Osteocyte (in vitro differentiated cells): ENCODE data around the gene CCM2. TPM values are rescaled to one million over a fixed set of nuclear protein-coding genes. Genes with fewer than 3 reads are reported as not detected.

ENCODE experiments used
- DNase-seq: peaks from one replicate; pipeline ENCODE4 v3.0.0; 2021; ENCODE audit warnings: mixed read lengths; ENCODE audit not compliant: unreplicated experiment; ENCODE audit errors: extremely low spot score
- H3K27ac Mint-ChIP-seq: one replicate; pipeline ENCODE4 v1.8.0; 2021; ENCODE audit warnings: mild to moderate bottlenecking, mixed read lengths; ENCODE audit not compliant: unreplicated experiment
- H3K27me3 Mint-ChIP-seq: one replicate; pipeline ENCODE4 v1.8.0; 2021; ENCODE audit warnings: mixed read lengths; ENCODE audit not compliant: unreplicated experiment
- H3K36me3 Mint-ChIP-seq: one replicate; pipeline ENCODE4 v1.8.0; 2021; ENCODE audit warnings: mixed read lengths; ENCODE audit not compliant: unreplicated experiment
- H3K4me1 Mint-ChIP-seq: one replicate; pipeline ENCODE4 v1.8.0; 2021; ENCODE audit warnings: mixed read lengths; ENCODE audit not compliant: unreplicated experiment
- H3K4me3 Mint-ChIP-seq: one replicate; pipeline ENCODE4 v1.8.0; 2021; ENCODE audit warnings: mild to moderate bottlenecking, moderate library complexity, mixed read lengths; ENCODE audit not compliant: unreplicated experiment
- H3K9me3 Mint-ChIP-seq: one replicate; pipeline ENCODE4 v1.8.0; 2021; ENCODE audit warnings: mixed read lengths; ENCODE audit not compliant: unreplicated experiment
- CTCF ChIP-seq: fragments of 200-600 bp; sonication (generic); IDR thresholded peaks from 2 replicates; pipeline ENCODE4 v1.5.0; 2021; ENCODE audit warnings: antibody characterized with exemption, mild to moderate bottlenecking, moderate library complexity
- total RNA-seq: library from RNA; stranded (reverse); gene quantifications from 2 replicates; pipeline ENCODE4 v1.2.1, GENCODE V29; 2021

CCM2 gene
- total RNA-seq, 1 donor from 2014 or later: 42.3 TPM

GRCh38 chr7:44958645-44959344 lies 41.2 kb upstream of the CCM2 start:
- H3K27ac Mint-ChIP-seq: no peak overlapping the region
- H3K9me3 Mint-ChIP-seq: no peaks in the 10 kb centered on the region
- TF ChIP-seq CTCF: no peak

GRCh38 chr7:44959433-44959951 lies 40.5 kb upstream of the CCM2 start:
- Mint-ChIP-seq H3K9me3 (no peaks in the 10 kb centered on the region), H3K36me3 (no peaks in the 10 kb centered on the region), H3K27ac (no peak overlapping the region), H3K4me1 (no peaks in the 10 kb centered on the region), H3K27me3 (peaks cover 8% of the 10 kb centered on the region), H3K4me3 (no peak overlapping the region)
- no peak for TF ChIP-seq CTCF
- DNase-seq: no peak

More at GRCh38 chr7:44958645-44959344, 41.2 kb upstream of the CCM2 start:
- Mint-ChIP-seq H3K4me1 (no peaks in the 10 kb centered on the region), H3K27me3 (peaks cover 8% of the 10 kb centered on the region), H3K4me3 (no peak overlapping the region), H3K36me3 (no peaks in the 10 kb centered on the region)
- DNase-seq: no peak

- no peak for TF ChIP-seq CTCF
- Mint-ChIP-seq H3K4me3 (no peak overlapping the region), H3K27me3 (peaks cover 3% of the 10 kb centered on the region), H3K36me3 (no peaks in the 10 kb centered on the region), H3K4me1 (no peaks in the 10 kb centered on the region), H3K27ac (no peak overlapping the region), H3K9me3 (no peaks in the 10 kb centered on the region)
- DNase-seq: no peak
These were observed 39.9 kb upstream of the CCM2 start for GRCh38 chr7:44960011-44960580.

GRCh38 chr7:44961844-44962482 lies 38.0 kb upstream of the CCM2 start:
- H3K27me3 Mint-ChIP-seq: peaks cover 2% of the 10 kb centered on the region
- H3K9me3 Mint-ChIP-seq: no peaks in the 10 kb centered on the region
- H3K36me3 Mint-ChIP-seq: no peaks in the 10 kb centered on the region
- H3K4me3 Mint-ChIP-seq: no peak overlapping the region
- H3K27ac Mint-ChIP-seq: no peak overlapping the region
- H3K4me1 Mint-ChIP-seq: no peaks in the 10 kb centered on the region
- no peak for DNase-seq
- no peak for TF ChIP-seq CTCF
